ENCODE measurements around the gene WWOX. TPM values are rescaled to one million over a fixed set of nuclear protein-coding genes. Genes with fewer than 3 reads are reported as not detected.

The WWOX gene
- total and polyA plus RNA-seq, 2 of the 13 experiments (the other 11 are each of a cell fraction or from before 2014, with no cell fraction given) = 9.1 to 37.4 TPM

DNA sequence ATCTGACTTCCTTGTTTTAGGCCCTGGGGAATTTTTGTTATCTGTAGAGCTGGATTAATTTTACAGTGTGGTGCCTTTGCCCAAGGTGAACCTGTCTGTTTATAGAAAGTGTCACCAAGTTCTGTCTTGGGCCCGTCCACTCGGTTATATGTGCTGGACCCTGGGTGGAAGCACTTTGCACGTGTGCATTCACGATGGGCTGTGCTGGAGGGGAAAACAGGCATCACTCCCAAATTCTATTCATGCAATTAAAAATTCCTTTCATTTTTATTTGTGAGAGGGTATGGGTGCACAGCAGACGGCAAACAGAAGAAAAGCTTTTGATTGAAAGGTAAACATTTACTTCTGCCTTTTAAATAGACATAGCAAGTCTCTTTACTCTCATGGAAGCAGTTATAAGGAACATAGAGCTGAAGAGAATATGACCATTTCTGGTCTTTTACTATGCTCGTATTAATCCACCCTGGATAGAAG lies 101.2 kb downstream of the WWOX start (continued):
- TF ChIP-seq, protein P1, sequence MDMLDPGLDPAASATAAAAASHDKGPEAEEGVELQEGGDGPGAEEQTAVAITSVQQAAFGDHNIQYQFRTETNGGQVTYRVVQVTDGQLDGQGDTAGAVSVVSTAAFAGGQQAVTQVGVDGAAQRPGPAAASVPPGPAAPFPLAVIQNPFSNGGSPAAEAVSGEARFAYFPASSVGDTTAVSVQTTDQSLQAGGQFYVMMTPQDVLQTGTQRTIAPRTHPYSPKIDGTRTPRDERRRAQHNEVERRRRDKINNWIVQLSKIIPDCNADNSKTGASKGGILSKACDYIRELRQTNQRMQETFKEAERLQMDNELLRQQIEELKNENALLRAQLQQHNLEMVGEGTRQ (IDR thresholded peaks at IDR 0.05; ENCODE audit: low read depth, low read length) = no peak
- TF ChIP-seq, protein P1 (CRISPR knock-in tag; IDR thresholded peaks at IDR 0.05; ENCODE audit: borderline replicate concordance) = no peak
- 0 out of 2 replicates have a peak, but pooled peaks have one; percentile 30 for TF ChIP-seq ZNF264 (CRISPR knock-in tag; IDR thresholded peaks at IDR 0.05)
- TF ChIP-seq TCF7 (IDR thresholded peaks at IDR 0.05; ENCODE audit: low read depth) = peak; percentile 60
- no peak for TF ChIP-seq SRY (CRISPR knock-in tag; IDR thresholded peaks at IDR 0.05)
- TF ChIP-seq ZNF558 (CRISPR knock-in tag; IDR thresholded peaks at IDR 0.05; ENCODE audit: borderline replicate concordance) = no peak
- TF ChIP-seq ZNF530 (CRISPR knock-in tag; IDR thresholded peaks at IDR 0.05; ENCODE audit: low read depth) = no peak
- TF ChIP-seq ZNF124 (CRISPR knock-in tag; IDR thresholded peaks at IDR 0.05) = no peak
- TF ChIP-seq, protein P2, sequence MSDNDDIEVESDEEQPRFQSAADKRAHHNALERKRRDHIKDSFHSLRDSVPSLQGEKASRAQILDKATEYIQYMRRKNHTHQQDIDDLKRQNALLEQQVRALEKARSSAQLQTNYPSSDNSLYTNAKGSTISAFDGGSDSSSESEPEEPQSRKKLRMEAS (IDR thresholded peaks at IDR 0.05) = peak; percentile 79
- TF ChIP-seq, protein P3, sequence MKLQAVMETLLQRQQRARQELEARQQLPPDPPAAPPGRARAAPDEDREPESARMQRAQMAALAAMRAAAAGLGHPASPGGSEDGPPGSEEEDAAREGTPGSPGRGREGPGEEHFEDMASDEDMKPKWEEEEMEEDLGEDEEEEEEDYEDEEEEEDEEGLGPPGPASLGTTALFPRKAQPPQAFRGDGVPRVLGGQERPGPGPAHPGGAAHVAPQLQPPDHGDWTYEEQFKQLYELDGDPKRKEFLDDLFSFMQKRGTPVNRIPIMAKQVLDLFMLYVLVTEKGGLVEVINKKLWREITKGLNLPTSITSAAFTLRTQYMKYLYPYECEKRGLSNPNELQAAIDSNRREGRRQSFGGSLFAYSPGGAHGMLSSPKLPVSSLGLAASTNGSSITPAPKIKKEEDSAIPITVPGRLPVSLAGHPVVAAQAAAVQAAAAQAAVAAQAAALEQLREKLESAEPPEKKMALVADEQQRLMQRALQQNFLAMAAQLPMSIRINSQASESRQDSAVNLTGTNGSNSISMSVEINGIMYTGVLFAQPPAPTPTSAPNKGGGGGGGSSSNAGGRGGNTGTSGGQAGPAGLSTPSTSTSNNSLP (IDR thresholded peaks at IDR 0.05; ENCODE audit: low read depth, low read length) = peak; percentile 71
- TF ChIP-seq PPARG (CRISPR knock-in tag; conservative IDR thresholded peaks at IDR 0.05) = peak; percentile 59
- peak; percentile 78 for TF ChIP-seq ARNTL (CRISPR knock-in tag; IDR thresholded peaks at IDR 0.05)
- TF ChIP-seq, protein P4, sequence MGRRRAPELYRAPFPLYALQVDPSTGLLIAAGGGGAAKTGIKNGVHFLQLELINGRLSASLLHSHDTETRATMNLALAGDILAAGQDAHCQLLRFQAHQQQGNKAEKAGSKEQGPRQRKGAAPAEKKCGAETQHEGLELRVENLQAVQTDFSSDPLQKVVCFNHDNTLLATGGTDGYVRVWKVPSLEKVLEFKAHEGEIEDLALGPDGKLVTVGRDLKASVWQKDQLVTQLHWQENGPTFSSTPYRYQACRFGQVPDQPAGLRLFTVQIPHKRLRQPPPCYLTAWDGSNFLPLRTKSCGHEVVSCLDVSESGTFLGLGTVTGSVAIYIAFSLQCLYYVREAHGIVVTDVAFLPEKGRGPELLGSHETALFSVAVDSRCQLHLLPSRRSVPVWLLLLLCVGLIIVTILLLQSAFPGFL (CRISPR knock-in tag; IDR thresholded peaks at IDR 0.05) = no peak
- no peak for TF ChIP-seq ZNF549 (CRISPR knock-in tag; IDR thresholded peaks at IDR 0.05)
- peak; percentile 35; the same call in 1 of the 2 replicates for TF ChIP-seq RARA (CRISPR knock-in tag; IDR thresholded peaks at IDR 0.05)
- TF ChIP-seq, protein P5, sequence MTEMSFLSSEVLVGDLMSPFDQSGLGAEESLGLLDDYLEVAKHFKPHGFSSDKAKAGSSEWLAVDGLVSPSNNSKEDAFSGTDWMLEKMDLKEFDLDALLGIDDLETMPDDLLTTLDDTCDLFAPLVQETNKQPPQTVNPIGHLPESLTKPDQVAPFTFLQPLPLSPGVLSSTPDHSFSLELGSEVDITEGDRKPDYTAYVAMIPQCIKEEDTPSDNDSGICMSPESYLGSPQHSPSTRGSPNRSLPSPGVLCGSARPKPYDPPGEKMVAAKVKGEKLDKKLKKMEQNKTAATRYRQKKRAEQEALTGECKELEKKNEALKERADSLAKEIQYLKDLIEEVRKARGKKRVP (CRISPR knock-in tag; IDR thresholded peaks at IDR 0.05) = no peak
- TF ChIP-seq HCFC1 (IDR thresholded peaks at IDR 0.05; ENCODE audit: low read depth, low read length) = no peak
- TF ChIP-seq ZFP90 (CRISPR knock-in tag; IDR thresholded peaks at IDR 0.05; ENCODE audit: borderline replicate concordance) = no peak
- TF ChIP-seq, protein P6, sequence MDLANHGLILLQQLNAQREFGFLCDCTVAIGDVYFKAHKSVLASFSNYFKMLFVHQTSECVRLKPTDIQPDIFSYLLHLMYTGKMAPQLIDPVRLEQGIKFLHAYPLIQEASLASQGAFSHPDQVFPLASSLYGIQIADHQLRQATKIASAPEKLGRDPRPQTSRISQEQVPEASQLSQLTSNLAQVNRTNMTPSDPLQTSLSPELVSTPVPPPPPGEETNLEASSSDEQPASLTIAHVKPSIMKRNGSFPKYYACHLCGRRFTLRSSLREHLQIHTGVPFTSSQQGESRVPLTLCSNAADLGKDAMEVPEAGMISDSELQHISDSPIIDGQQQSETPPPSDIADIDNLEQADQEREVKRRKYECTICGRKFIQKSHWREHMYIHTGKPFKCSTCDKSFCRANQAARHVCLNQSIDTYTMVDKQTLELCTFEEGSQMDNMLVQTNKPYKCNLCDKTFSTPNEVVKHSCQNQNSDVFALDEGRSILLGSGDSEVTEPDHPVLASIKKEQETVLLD (CRISPR knock-in tag; IDR thresholded peaks at IDR 0.05; ENCODE audit: low read depth) = no peak
- TF ChIP-seq, protein P7, sequence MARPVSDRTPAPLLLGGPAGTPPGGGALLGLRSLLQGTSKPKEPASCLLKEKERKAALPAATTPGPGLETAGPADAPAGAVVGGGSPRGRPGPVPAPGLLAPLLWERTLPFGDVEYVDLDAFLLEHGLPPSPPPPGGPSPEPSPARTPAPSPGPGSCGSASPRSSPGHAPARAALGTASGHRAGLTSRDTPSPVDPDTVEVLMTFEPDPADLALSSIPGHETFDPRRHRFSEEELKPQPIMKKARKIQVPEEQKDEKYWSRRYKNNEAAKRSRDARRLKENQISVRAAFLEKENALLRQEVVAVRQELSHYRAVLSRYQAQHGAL (CRISPR knock-in tag; IDR thresholded peaks at IDR 0.05; ENCODE audit: not compliant biosample characterization) = no peak
- 0 out of 2 replicates have a peak, but pooled peaks have one; percentile 9 for TF ChIP-seq NR2F2 (IDR thresholded peaks at IDR 0.05; ENCODE audit: borderline replicate concordance, low read depth)
- no peak for TF ChIP-seq ZNF557 (CRISPR knock-in tag; IDR thresholded peaks at IDR 0.05)
- TF ChIP-seq POGZ (CRISPR knock-in tag; IDR thresholded peaks at IDR 0.05) = peak; percentile 26
